OCI-LY7 (cell line): ENCODE data around the gene GPC3.

ENCODE experiments used
- EZH2phosphoT487 ChIP-seq: fragments of 200-600 bp; sonication (generic); IDR thresholded peaks from 2 replicates; pipeline ENCODE4 v1.6.1; 2018; ENCODE audit warnings: low read depth, borderline replicate concordance, mild to moderate bottlenecking, mixed run types, antibody characterized with exemption, low read length, moderate library complexity, mixed read lengths
- TF ChIP-seq, protein P1 (sequence below): fragments of 200-600 bp; sonication (generic); conservative IDR thresholded peaks from 2 replicates; pipeline ENCODE4 v1.5.1; 2014; ENCODE audit warnings: mild to moderate bottlenecking, antibody characterized with exemption, low read length, moderate library complexity, mixed read lengths

DNA sequence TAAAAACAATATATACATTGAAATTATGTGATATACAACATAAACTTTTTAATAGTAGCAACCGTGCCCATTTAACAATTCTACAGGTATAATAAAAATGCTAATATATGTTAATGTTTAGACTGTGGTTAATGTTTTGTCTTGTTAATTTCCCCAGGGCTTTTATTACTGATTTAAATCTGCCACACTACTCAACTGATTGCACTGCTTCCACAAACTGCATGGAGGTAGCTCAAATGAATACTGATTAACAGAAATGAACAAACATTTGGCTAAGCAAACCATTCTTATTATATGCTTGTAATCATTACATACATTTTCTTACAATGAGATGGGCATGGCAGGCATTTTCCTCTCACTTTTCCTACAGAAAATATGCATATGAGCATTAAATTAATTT, 275.9 kb downstream of the GPC3 start:
- TF ChIP-seq, protein P1, sequence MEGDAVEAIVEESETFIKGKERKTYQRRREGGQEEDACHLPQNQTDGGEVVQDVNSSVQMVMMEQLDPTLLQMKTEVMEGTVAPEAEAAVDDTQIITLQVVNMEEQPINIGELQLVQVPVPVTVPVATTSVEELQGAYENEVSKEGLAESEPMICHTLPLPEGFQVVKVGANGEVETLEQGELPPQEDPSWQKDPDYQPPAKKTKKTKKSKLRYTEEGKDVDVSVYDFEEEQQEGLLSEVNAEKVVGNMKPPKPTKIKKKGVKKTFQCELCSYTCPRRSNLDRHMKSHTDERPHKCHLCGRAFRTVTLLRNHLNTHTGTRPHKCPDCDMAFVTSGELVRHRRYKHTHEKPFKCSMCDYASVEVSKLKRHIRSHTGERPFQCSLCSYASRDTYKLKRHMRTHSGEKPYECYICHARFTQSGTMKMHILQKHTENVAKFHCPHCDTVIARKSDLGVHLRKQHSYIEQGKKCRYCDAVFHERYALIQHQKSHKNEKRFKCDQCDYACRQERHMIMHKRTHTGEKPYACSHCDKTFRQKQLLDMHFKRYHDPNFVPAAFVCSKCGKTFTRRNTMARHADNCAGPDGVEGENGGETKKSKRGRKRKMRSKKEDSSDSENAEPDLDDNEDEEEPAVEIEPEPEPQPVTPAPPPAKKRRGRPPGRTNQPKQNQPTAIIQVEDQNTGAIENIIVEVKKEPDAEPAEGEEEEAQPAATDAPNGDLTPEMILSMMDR = no peak
- TF ChIP-seq EZH2phosphoT487 = no peak
